ENCODE results near the gene HLA-DPA1. TPM values are rescaled to one million over a fixed set of nuclear protein-coding genes. Genes with fewer than 3 reads are reported as not detected.
"Not testable (repeated sequence)": the region's sequence is repeated elsewhere in the genome, so short reads cannot be mapped to it uniquely, and the experiment has no call there.

HLA-DPA1 gene
- total RNA-seq, 4 donors from 2014 or later: 2.2 to 77.8 (median 28.7) TPM

GRCh38 chr6:33105916-33106871 lies 32.7 kb upstream of the HLA-DPA1 start:
- Histone ChIP-seq H3K9me3 (peaks cover 0 to 2% of the 10 kb centered on the region in 2 donors), H3K27ac (peak overlapping the region in 1 of 4 donors; percentile 41), H3K4me1 (no peaks in the 10 kb centered on the region), H3K36me3 (no peaks in the 10 kb centered on the region), H3K27me3 (peaks cover 37% of the 10 kb centered on the region), H3K4me3 (no peak overlapping the region)
- DNase-seq: no peak
- WGBS, 2 donors (ENCODE audit: low coverage in 1 of 2): 65 to 75% methylated on average over 1 to 9 of the region's 9 CpGs
- intact Hi-C loops (cut with DNase I; ENCODE audit: low total_unique reads) (no loop called here), in situ Hi-C loops (cut with MboI; ENCODE audit: low pct_ligation_motif_present in 1 of 4, low pct_unique_long_range_greater_than_20kb in 1 of 4, low sequenced_read_pairs in 3 of 4) (loop anchor here in 1 of 4 donors (25.0 kb wide), 1 partner anchor 131 kb away; no protein-coding TSS in a partner anchor)
- no peak for TF ChIP-seq CTCF (IDR thresholded peaks at IDR 0.05)
- TF ChIP-seq POLR2A (IDR thresholded peaks at IDR 0.05): no peak
- TF ChIP-seq POLR2AphosphoS5 (IDR thresholded peaks at IDR 0.05): no peak
- no peak for TF ChIP-seq EP300 (IDR thresholded peaks at IDR 0.05; ENCODE audit: low read depth)

GRCh38 chr6:33105386-33105785 lies 31.9 kb upstream of the HLA-DPA1 start:
- Histone ChIP-seq H3K4me1 (no peaks in the 10 kb centered on the region), H3K27me3 (peaks cover 36% of the 10 kb centered on the region), H3K36me3 (no peaks in the 10 kb centered on the region), H3K27ac (no peak overlapping the region), H3K4me3 (no peak overlapping the region), H3K9me3 (peaks cover 5 to 6% of the 10 kb centered on the region in 2 donors)
- no peak for DNase-seq
- intact Hi-C loops (cut with DNase I; ENCODE audit: low total_unique reads): no loop called here
- in situ Hi-C loops (cut with MboI; ENCODE audit: low pct_ligation_motif_present in 1 of 4, low pct_unique_long_range_greater_than_20kb in 1 of 4, low sequenced_read_pairs in 3 of 4): loop anchor here in 1 of 4 donors (25.0 kb wide), 1 partner anchor 132 kb away; no protein-coding TSS in a partner anchor
- TF ChIP-seq CTCF (IDR thresholded peaks at IDR 0.05) (no peak), EP300 (IDR thresholded peaks at IDR 0.05; ENCODE audit: low read depth) (no peak), POLR2AphosphoS5 (IDR thresholded peaks at IDR 0.05) (no peak), POLR2A (IDR thresholded peaks at IDR 0.05) (no peak)
- 81 to 94% methylated on average over 3 of the region's 3 CpGs for WGBS, 2 donors (ENCODE audit: low coverage in 1 of 2)

GRCh38 chr6:33104887-33105286 lies 31.4 kb upstream of the HLA-DPA1 start:
- no peaks in the 10 kb centered on the region for H3K4me1 ChIP-seq
- H3K9me3 ChIP-seq: peaks cover 5 to 6% of the 10 kb centered on the region in 2 donors
- intact Hi-C loops (cut with DNase I; ENCODE audit: low total_unique reads): no loop called here
- H3K4me3 ChIP-seq: no peak overlapping the region
- no peaks in the 10 kb centered on the region for H3K36me3 ChIP-seq
- H3K27me3 ChIP-seq: peaks cover 31% of the 10 kb centered on the region
- H3K27ac ChIP-seq: no peak overlapping the region
- WGBS, 2 donors (ENCODE audit: low coverage in 1 of 2): 88 to 97% methylated on average over 1 of the region's 1 CpG
- TF ChIP-seq EP300 (IDR thresholded peaks at IDR 0.05; ENCODE audit: low read depth): no peak
- no peak for TF ChIP-seq POLR2A (IDR thresholded peaks at IDR 0.05)
- TF ChIP-seq CTCF (IDR thresholded peaks at IDR 0.05): no peak
- no peak for TF ChIP-seq POLR2AphosphoS5 (IDR thresholded peaks at IDR 0.05)
- DNase-seq: no peak
- in situ Hi-C loops (cut with MboI; ENCODE audit: low pct_ligation_motif_present in 1 of 4, low pct_unique_long_range_greater_than_20kb in 1 of 4, low sequenced_read_pairs in 3 of 4): loop anchor here in 1 of 4 donors (25.0 kb wide), 1 partner anchor 132 kb away; no protein-coding TSS in a partner anchor

GRCh38 chr6:33103776-33104175 lies 30.3 kb upstream of the HLA-DPA1 start:
- in situ Hi-C loops (cut with MboI; ENCODE audit: low pct_ligation_motif_present in 1 of 4, low pct_unique_long_range_greater_than_20kb in 1 of 4, low sequenced_read_pairs in 3 of 4): loop anchor here in 1 of 4 donors (25.0 kb wide), 1 partner anchor 134 kb away; no protein-coding TSS in a partner anchor
- Histone ChIP-seq H3K4me3 (no peak overlapping the region), H3K4me1 (no peaks in the 10 kb centered on the region), H3K36me3 (no peaks in the 10 kb centered on the region), H3K27me3 (peaks cover 22% of the 10 kb centered on the region), H3K9me3 (peaks cover 6 to 14% of the 10 kb centered on the region in 2 donors), H3K27ac (no peak overlapping the region)
- intact Hi-C loops (cut with DNase I; ENCODE audit: low total_unique reads): no loop called here
- no peak for TF ChIP-seq POLR2A (IDR thresholded peaks at IDR 0.05)
- no peak for TF ChIP-seq CTCF (IDR thresholded peaks at IDR 0.05)
- no peak for TF ChIP-seq POLR2AphosphoS5 (IDR thresholded peaks at IDR 0.05)
- no peak for TF ChIP-seq EP300 (IDR thresholded peaks at IDR 0.05; ENCODE audit: low read depth)
- 20 to 54% methylated on average over 1 to 3 of the region's 3 CpGs for WGBS, 2 donors (ENCODE audit: low coverage in 1 of 2)
- no peak for DNase-seq

- in situ Hi-C loops (cut with MboI; ENCODE audit: low pct_ligation_motif_present in 1 of 4, low pct_unique_long_range_greater_than_20kb in 1 of 4, low sequenced_read_pairs in 3 of 4): loop anchor here in 1 of 4 donors (25.0 kb wide), 1 partner anchor 136 kb away; no protein-coding TSS in a partner anchor
- H3K36me3 ChIP-seq; DNase-seq; H3K4me3 ChIP-seq; H3K27me3 ChIP-seq; H3K4me1 ChIP-seq; intact Hi-C loops (cut with DNase I; ENCODE audit: low total_unique reads); H3K27ac ChIP-seq: not testable (repeated sequence)
- WGBS, 2 donors (ENCODE audit: low coverage in 1 of 2): 78 to 81% methylated on average over 5 of the region's 5 CpGs
- H3K9me3 ChIP-seq: peaks cover 6 to 14% of the 10 kb centered on the region in 2 donors
These were observed 27.8 kb upstream of the HLA-DPA1 start for GRCh38 chr6:33101121-33101737.
